Breast epithelium (tissue), 4 donors: ENCODE measurements around the gene SOX30. TPM values are rescaled to one million over a fixed set of nuclear protein-coding genes. Genes with fewer than 3 reads are reported as not detected.

Experiments used
- DNase-seq, 2 donors: peaks; one replicate each; pipeline ENCODE4 v3.0.0-alpha.2; 2019; ENCODE audit warnings: low spot score in 2 of 2
- H3K27ac ChIP-seq, 2 donors: fragments of 200-600 bp; sonication (generic) in 1 of 2; one replicate each; pipeline ENCODE4 v1.5.1; 2016 to 2019; ENCODE audit warnings: mild to moderate bottlenecking in 1 of 2
- H3K27me3 ChIP-seq, 2 donors: fragments of 200-600 bp; sonication (generic) in 1 of 2; one replicate each; pipeline versions ENCODE4 v1.5.1 to v1.6.0; 2017 to 2019; ENCODE audit warnings: control low read depth in 1 of 2, mild to moderate bottlenecking in 1 of 2
- H3K36me3 ChIP-seq: fragments of 200-600 bp; one replicate; pipeline ENCODE4 v1.5.1; 2019
- H3K4me1 ChIP-seq, 2 donors: fragments of 200-600 bp; sonication (generic); one replicate each; pipeline ENCODE4 v1.5.1; 2016 to 2019; ENCODE audit warnings: control low read depth in 1 of 2
- H3K4me3 ChIP-seq, 3 donors: fragments of 200-600 bp; sonication (generic); 1 replicate in 2 of 3; 2 replicates in 1 of 3; pipeline ENCODE4 v1.5.1; 2016 to 2019; ENCODE audit warnings: mild to moderate bottlenecking in 3 of 3, moderate library complexity in 2 of 3
- H3K9me3 ChIP-seq, 2 donors: fragments of 200-600 bp; sonication (generic) in 1 of 2; one replicate each; pipeline ENCODE4 v1.5.1; 2016 to 2019; ENCODE audit warnings: control low read depth in 1 of 2
- POLR2A ChIP-seq: fragments of 450-650 bp; IDR thresholded peaks from one replicate; pipeline ENCODE4 v1.6.1; 2016; ENCODE audit warnings: antibody characterized with exemption, mild to moderate bottlenecking, moderate library complexity
- POLR2AphosphoS5 ChIP-seq, 3 donors: sonication (generic); formaldehyde crosslinking; IDR thresholded peaks; one replicate each; pipeline ENCODE4 v1.6.1; 2017; ENCODE audit warnings: antibody characterized with exemption in 3 of 3
- intact Hi-C: fragments of 100-400 bp; cut with DNase I; formaldehyde crosslinking; loops from one replicate; pipeline ENCODE4 v1.15.1; 2023; ENCODE audit warnings: low total_unique reads
- total RNA-seq, 3 donors: library from RNA; depleted of rRNA; stranded (reverse); fragments of >200 nt; gene quantifications; one replicate each; pipeline ENCODE4 v1.1.0, GENCODE V29; 2016
- TF ChIP-seq, protein P1 (sequence below), 3 donors: fragments of 450-650 bp; IDR thresholded peaks; one replicate each; pipeline ENCODE4 v1.5.1; 2016 to 2017; ENCODE audit warnings: antibody characterized with exemption in 3 of 3, mild to moderate bottlenecking in 3 of 3, moderate library complexity in 3 of 3

Gene SOX30
- total RNA-seq, 3 donors from 2014 or later, result 0.16 TPM; not detected in 2

DNA sequence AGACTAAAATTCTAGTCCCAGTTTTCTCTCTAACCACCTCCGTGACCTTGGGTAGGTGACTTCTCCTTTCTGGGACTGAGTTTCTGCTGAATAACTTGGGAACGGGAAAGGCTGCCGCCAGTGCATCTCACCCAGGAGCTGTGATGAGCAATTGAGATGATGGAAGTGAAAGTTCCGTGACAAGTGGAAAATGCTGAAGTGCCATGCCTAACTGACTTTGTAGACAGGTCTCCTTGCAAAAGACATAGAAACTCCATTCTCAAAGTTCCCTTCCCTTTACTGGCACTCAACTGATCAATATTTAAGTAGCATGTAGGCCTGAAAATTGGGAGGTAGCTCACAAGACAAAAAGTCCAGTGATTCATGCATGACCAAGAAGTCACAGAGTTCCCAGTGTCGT is 70.3 kb downstream of the SOX30 start:
- H3K27ac ChIP-seq, result no peak overlapping the region
- no peaks in the 10 kb centered on the region for H3K36me3 ChIP-seq
- H3K27me3 ChIP-seq, result no peaks in the 10 kb centered on the region
- intact Hi-C loops, result no loop called here
- no peak for TF ChIP-seq POLR2AphosphoS5 (IDR thresholded peaks at IDR 0.05)
- no peak for TF ChIP-seq POLR2A
- TF ChIP-seq, protein P1, sequence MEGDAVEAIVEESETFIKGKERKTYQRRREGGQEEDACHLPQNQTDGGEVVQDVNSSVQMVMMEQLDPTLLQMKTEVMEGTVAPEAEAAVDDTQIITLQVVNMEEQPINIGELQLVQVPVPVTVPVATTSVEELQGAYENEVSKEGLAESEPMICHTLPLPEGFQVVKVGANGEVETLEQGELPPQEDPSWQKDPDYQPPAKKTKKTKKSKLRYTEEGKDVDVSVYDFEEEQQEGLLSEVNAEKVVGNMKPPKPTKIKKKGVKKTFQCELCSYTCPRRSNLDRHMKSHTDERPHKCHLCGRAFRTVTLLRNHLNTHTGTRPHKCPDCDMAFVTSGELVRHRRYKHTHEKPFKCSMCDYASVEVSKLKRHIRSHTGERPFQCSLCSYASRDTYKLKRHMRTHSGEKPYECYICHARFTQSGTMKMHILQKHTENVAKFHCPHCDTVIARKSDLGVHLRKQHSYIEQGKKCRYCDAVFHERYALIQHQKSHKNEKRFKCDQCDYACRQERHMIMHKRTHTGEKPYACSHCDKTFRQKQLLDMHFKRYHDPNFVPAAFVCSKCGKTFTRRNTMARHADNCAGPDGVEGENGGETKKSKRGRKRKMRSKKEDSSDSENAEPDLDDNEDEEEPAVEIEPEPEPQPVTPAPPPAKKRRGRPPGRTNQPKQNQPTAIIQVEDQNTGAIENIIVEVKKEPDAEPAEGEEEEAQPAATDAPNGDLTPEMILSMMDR (IDR thresholded peaks at IDR 0.05), result no peak
- no peaks in the 10 kb centered on the region for H3K4me1 ChIP-seq
- H3K4me3 ChIP-seq, result no peak overlapping the region
- no peak for DNase-seq
- no peaks in the 10 kb centered on the region for H3K9me3 ChIP-seq

DNA sequence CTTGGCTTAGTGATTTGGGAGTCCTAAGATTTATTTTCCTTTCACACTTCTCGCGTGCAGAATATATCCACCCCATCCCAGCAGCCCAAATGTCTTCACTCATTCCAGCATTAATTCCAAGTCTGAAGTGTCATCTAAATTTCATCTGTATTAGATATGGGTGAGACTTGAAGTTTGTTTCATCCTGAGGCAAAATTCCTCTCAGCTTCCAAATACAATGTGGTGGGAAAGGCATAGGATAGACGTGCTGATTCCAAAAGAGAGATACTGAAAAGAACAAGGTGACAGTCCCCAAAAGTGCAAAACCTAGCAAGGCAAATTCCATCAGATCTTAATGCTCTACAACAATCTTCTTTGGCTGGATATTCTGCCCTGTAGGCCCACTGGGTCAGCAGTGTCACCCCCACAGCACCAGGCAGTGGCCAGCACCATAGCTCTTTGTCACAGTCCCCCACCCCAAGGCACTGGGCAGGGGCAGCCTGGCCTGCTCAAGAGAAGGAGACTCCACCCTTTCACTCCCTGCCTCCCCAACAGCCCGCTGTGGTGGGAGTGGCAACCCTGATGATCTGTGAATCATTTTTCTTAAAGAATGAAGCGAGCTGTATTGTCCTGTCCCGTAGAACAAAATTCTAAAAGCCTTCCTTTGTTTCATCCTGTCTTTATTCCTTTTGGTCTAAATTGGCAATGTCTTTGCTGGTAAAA is 74.0 kb downstream of the SOX30 start:
- H3K4me3 ChIP-seq, result no peak overlapping the region
- TF ChIP-seq POLR2AphosphoS5 (IDR thresholded peaks at IDR 0.05) (no peak), POLR2A (no peak)
- no peaks in the 10 kb centered on the region for H3K36me3 ChIP-seq
- no peak for DNase-seq
- no peaks in the 10 kb centered on the region for H3K9me3 ChIP-seq
- H3K27ac ChIP-seq, result no peak overlapping the region
- intact Hi-C loops, result no loop called here
- peaks cover 0 to 19% of the 10 kb centered on the region in 2 donors for H3K27me3 ChIP-seq
- no peaks in the 10 kb centered on the region for H3K4me1 ChIP-seq

DNA sequence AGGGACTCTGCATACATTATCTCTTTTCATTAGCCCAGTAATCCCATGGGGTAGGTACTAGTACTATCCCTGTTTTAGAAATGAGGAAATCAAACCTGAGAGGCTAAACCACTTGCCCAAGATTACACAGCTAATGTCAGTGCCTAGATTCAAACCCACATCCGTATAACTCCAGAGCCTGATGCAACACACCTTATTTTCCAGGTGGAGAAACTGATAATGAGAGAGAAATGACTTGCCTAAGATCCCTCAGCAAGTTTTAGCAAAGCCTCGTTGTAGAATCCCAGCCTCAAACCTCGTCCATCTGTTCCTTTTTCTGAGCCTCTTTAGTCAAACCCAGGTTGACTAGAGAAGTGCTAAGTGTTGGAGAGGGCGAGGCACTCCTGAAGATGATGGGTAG is 75.6 kb downstream of the SOX30 start:
- peaks cover 0 to 19% of the 10 kb centered on the region in 2 donors for H3K27me3 ChIP-seq
- H3K36me3 ChIP-seq, result no peaks in the 10 kb centered on the region
- H3K27ac ChIP-seq, result no peak overlapping the region
- TF ChIP-seq POLR2AphosphoS5 (IDR thresholded peaks at IDR 0.05), result no peak
- TF ChIP-seq, protein P1 (IDR thresholded peaks at IDR 0.05), result no peak
- TF ChIP-seq POLR2A, result no peak
- H3K4me3 ChIP-seq, result no peak overlapping the region
- DNase-seq, result no peak
- no peaks in the 10 kb centered on the region for H3K9me3 ChIP-seq
- H3K4me1 ChIP-seq, result no peaks in the 10 kb centered on the region
- intact Hi-C loops, result no loop called here

Other genes with a start within 250 kb of the SOX30 start
- under 1 TPM; under 0.01 to 0.29 (median 0.16) TPM for gene NIPAL4, start 192.2 kb downstream of the SOX30 start, total RNA-seq
- 1 to 10 TPM; 1.9 to 3.6 (median 3.5) TPM for gene ADAM19, start 76.7 kb downstream of the SOX30 start, total RNA-seq
- not detected for gene C5orf52, start 19.1 kb upstream of the SOX30 start, total RNA-seq
- gene THG1L, start 79.0 kb upstream of the SOX30 start, total RNA-seq, result 10 to 100 TPM; 12.3 to 15.1 (median 13.5) TPM
- gene LSM11, start 91.3 kb upstream of the SOX30 start, total RNA-seq, result 1 to 10 TPM; 1.8 to 5.7 (median 4.6) TPM
- 100 to 1,000 TPM in 1 of 3 donors, 10 to 100 TPM in 2; 86.5 to 157 (median 89.5) TPM for gene CLINT1, start 206.7 kb upstream of the SOX30 start, total RNA-seq